IPS-20b (cell line): ENCODE data around the gene LMX1A.

Experiments used
- H3K27ac ChIP-seq: one replicate; pipeline ENCODE4 v1.5.1; 2013; ENCODE audit warnings: low read length
- H3K27me3 ChIP-seq: 2 replicates; pipeline ENCODE4 v1.6.1; 2013; ENCODE audit warnings: mild to moderate bottlenecking, low read length, inconsistent platforms; ENCODE audit not compliant: insufficient read depth
- H3K36me3 ChIP-seq: 2 replicates; pipeline ENCODE4 v1.6.1; 2013; ENCODE audit warnings: low read depth, mild to moderate bottlenecking, inconsistent platforms, low read length, moderate library complexity; ENCODE audit not compliant: insufficient read depth
- H3K4me1 ChIP-seq: 2 replicates; pipeline ENCODE4 v1.6.1; 2013; ENCODE audit warnings: mild to moderate bottlenecking, control low read depth, inconsistent platforms, low read length, moderate library complexity; ENCODE audit not compliant: insufficient read depth
- H3K4me3 ChIP-seq: 2 replicates; pipeline ENCODE4 v1.5.1; 2013; ENCODE audit warnings: mild to moderate bottlenecking, low read length, inconsistent platforms
- H3K9ac ChIP-seq: 2 replicates; pipeline ENCODE4 v1.6.1; 2013; ENCODE audit warnings: low read depth, mild to moderate bottlenecking, inconsistent platforms, low read length, moderate library complexity
- H3K9me3 ChIP-seq: 2 replicates; pipeline ENCODE4 v1.6.1; 2013; ENCODE audit warnings: mild to moderate bottlenecking, low read depth, low read length, inconsistent platforms; ENCODE audit not compliant: insufficient read depth

Gene LMX1A

DNA sequence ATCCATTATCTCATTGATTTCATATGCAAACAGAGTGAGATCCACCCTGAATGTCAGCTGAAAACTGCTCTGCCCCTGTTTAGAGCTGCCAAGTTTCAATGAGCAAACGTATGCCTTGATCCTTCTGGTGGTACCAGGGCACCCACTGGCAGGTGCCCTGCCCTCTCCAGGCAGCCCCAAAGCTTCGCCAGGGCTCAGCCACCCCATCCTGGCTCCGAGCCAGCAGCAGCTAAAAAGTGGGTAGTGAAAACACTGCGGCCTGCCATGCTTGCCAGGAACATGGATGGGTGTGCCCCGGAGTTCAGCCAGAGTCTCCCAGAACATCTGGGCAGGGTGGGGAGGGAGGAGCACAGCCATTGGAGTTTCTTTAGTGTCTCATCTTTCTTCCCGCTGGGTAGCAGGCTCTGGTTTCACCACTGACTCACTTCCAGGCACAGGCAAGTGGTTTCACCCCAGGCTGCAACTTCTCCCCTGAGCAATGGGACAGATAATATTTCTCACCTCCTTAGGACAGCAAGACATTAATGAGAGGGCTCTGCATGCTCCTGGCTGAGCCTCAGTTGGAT is 8.1 kb upstream of the LMX1A start:
- H3K27ac ChIP-seq: no peak overlapping the region
- no peak overlapping the region for H3K9ac ChIP-seq
- H3K9me3 ChIP-seq: no peaks in the 10 kb centered on the region
- H3K27me3 ChIP-seq: peaks cover 61% of the 10 kb centered on the region
- H3K4me3 ChIP-seq: no peak overlapping the region
- H3K36me3 ChIP-seq: no peaks in the 10 kb centered on the region
- H3K4me1 ChIP-seq: 0 out of 2 replicates have a peak, but pooled peaks cover 7% of the 10 kb centered on the region

DNA sequence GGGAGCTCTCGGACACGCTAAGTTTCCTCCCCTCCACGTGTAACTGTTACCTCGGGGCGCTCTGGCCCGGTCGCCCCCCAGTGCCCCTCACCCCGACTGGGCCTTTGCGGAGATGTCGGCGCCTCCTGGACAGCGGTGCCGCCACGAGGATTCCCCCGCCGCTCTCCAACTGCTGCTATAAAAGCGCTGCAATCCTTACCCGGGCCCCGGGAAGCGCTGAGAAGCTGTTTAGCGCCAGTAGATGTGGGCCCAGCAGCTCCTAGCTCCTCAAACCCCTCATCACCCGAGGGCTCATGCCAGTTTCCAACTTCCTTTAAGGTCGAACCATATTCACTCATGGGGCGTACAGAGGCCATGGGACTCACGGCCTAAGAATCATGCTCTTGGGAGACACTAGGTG is 361 bp upstream of the LMX1A start:
- H3K36me3 ChIP-seq: no peaks in the 10 kb centered on the region
- H3K4me1 ChIP-seq: peaks cover 4% of the 10 kb centered on the region; the same call in 1 of the 2 replicates
- H3K9ac ChIP-seq: no peak overlapping the region
- H3K9me3 ChIP-seq: no peaks in the 10 kb centered on the region
- H3K27ac ChIP-seq: no peak overlapping the region
- H3K4me3 ChIP-seq: peak overlapping the region; percentile 65; the same call in 1 of the 2 replicates
- H3K27me3 ChIP-seq: peaks cover 100% of the 10 kb centered on the region

DNA sequence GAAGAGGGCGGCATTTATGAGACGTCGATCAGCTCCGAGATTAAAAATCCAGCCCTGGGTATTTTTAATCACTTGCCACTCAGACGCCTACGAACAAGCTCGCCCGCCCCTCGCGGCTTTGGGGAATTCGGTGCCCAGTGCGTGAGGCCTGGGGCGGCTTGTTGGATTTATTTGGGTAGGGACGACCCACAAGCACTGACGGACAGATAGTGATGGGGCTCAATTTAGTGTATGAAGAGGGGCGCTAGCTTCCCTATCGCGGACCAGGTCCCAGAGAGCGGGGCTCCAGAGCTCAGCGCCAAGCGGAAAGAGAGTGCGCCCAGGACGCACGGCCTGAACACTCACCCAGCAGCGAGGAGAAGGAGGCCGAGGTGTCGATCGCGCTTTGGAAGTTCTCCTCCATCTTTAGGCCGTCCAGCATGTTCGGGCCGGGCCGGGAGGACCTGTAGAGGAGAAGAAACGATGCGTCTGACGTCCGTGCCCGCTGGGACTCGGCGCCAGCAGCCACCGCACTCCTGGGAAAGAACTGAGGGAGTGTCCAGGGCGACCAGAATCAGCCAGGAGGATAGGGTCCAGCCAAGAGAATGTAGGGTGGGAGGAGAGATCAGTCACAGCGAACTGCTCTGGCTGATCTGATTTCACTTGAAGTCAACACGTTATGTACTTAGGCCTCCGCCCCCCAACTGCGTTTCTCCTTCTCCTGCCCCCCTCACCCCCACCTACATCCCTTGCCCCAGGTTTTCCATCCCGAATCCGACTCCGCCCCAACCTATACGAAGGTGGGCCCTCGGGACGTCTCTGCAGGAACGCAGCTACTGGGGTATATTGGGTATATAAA is 1.2 kb downstream of the LMX1A start:
- Histone ChIP-seq H3K27me3 (peaks cover 100% of the 10 kb centered on the region), H3K27ac (no peak overlapping the region), H3K36me3 (no peaks in the 10 kb centered on the region), H3K4me1 (peaks cover 12% of the 10 kb centered on the region; the same call in 1 of the 2 replicates), H3K9ac (no peak overlapping the region), H3K4me3 (peak overlapping the region; percentile 65), H3K9me3 (no peaks in the 10 kb centered on the region)

GRCh38 chr1:165354739-165355138 is 1.8 kb downstream of the LMX1A start:
- Histone ChIP-seq H3K9me3 (no peaks in the 10 kb centered on the region), H3K9ac (no peak overlapping the region), H3K4me1 (peaks cover 12% of the 10 kb centered on the region; the same call in 1 of the 2 replicates), H3K27me3 (peaks cover 100% of the 10 kb centered on the region), H3K4me3 (peak overlapping the region; percentile 65; the same call in 1 of the 2 replicates), H3K36me3 (no peaks in the 10 kb centered on the region), H3K27ac (no peak overlapping the region)

DNA sequence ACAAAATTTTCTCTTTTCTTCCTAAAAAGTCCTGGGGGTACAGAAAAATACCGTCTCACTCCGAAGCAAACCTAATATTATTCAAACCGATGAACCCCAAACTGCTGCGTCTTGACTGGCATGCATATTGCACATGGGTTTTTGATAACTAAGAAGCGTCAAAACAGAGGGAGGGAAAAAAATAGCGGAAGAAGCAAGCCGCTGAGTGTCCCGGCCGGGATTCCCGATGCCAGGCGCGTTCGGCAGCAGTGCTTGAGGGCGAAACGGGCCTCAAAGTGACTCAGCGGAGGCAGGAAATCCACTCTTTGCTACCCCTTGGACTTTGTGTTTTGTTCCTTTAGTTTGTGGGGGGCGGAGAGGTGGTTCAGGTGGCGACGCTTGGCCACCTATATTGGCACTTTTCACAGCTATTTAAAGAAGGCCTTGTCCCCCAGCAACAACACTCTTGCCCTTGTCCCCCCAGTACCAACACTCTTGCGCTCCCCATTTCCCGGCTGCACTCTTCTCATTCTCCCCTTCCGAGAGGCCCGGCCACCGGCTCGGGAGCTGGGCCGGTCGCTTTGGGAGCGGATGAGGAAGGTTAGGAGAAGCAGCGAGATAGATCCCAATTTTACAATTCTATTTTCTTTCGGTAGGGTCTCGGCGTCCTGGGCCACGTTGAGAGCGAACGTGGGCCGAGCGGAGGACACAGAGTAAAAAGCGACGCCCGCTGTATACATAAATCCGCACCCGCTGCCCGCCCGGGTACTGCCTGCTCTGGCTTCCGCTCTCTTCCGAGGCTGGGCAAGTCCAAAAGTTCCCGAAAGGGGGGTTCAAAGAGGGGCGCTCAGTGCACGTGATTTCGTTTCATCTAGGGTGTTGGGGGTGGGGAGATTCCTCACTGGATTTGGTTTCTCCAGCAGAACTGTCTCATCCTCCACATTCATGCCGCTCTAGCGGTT is 2.5 kb downstream of the LMX1A start:
- Histone ChIP-seq H3K4me1 (peaks cover 12% of the 10 kb centered on the region; the same call in 1 of the 2 replicates), H3K27me3 (peaks cover 100% of the 10 kb centered on the region)

GRCh38 chr1:165352442-165353293 is 3.8 kb downstream of the LMX1A start:
- Histone ChIP-seq H3K9ac (peak overlapping the region; percentile 54; the same call in 1 of the 2 replicates), H3K4me3 (peak overlapping the region; percentile 62), H3K36me3 (no peaks in the 10 kb centered on the region), H3K4me1 (peaks cover 12% of the 10 kb centered on the region; the same call in 1 of the 2 replicates), H3K27me3 (peaks cover 100% of the 10 kb centered on the region), H3K27ac (no peak overlapping the region), H3K9me3 (no peaks in the 10 kb centered on the region)

More for the DNA sequence above, 2.5 kb downstream of the LMX1A start:
- H3K9ac ChIP-seq: no peak overlapping the region
- no peaks in the 10 kb centered on the region for H3K9me3 ChIP-seq
- H3K27ac ChIP-seq: no peak overlapping the region
- H3K36me3 ChIP-seq: no peaks in the 10 kb centered on the region
- peak overlapping the region; percentile 65 for H3K4me3 ChIP-seq

- no peak overlapping the region for H3K27ac ChIP-seq
- H3K27me3 ChIP-seq: peaks cover 100% of the 10 kb centered on the region
- peaks cover 12% of the 10 kb centered on the region; the same call in 1 of the 2 replicates for H3K4me1 ChIP-seq
- H3K9me3 ChIP-seq: no peaks in the 10 kb centered on the region
- H3K9ac ChIP-seq: peak overlapping the region; percentile 54; the same call in 1 of the 2 replicates
- H3K36me3 ChIP-seq: no peaks in the 10 kb centered on the region
- peak overlapping the region; percentile 62 for H3K4me3 ChIP-seq
These were observed 4.6 kb downstream of the LMX1A start for GRCh38 chr1:165351863-165352441.

DNA sequence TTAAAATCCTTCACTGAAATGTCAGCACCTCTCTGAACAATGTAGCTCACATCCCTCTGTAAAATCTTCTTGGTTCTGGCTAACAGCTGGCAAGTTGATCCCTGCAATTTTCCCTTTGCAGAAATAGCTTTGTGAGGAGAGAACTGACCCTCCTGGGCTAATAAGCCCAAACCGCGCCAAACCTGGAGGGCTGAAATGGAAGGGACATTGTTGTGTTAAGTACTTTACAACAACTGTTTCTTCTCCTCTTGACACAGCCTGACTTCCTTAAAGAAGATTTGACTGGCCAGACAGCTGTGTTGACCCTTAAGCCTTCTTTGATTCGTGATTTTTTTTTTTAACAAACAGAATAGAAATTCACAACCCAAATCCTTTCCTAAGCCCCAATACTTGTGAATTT is 5.7 kb downstream of the LMX1A start:
- H3K27me3 ChIP-seq: peaks cover 90% of the 10 kb centered on the region
- no peak overlapping the region for H3K27ac ChIP-seq
- peaks cover 12% of the 10 kb centered on the region; the same call in 1 of the 2 replicates for H3K4me1 ChIP-seq
- no peaks in the 10 kb centered on the region for H3K36me3 ChIP-seq
- H3K4me3 ChIP-seq: 0 out of 2 replicates have a peak overlapping the region, but pooled peaks have one; percentile 17
- no peak overlapping the region for H3K9ac ChIP-seq
- no peaks in the 10 kb centered on the region for H3K9me3 ChIP-seq

DNA sequence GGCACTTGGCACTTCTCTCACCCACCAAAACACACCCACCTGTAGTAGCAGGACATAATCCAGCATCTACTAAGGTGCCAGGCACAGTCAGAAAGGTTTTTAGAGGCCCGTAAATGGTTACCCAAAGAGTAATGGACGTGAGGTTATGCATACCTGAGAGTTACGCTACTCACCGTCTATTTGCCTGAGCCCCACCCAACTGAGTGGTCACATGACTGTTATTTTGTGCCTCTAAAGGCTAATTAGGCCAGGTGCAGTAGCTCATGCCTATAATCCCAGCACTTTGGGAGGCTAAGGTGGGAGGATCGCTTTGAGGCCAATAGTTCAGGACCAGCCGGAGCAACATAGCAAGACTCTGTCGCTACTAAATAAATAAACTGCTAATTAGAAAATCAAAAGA is 11.0 kb downstream of the LMX1A start:
- no peak overlapping the region for H3K27ac ChIP-seq
- no peak overlapping the region for H3K4me3 ChIP-seq
- no peak overlapping the region for H3K9ac ChIP-seq
- peaks cover 51% of the 10 kb centered on the region for H3K27me3 ChIP-seq
- H3K4me1 ChIP-seq: peaks cover 9% of the 10 kb centered on the region; the same call in 1 of the 2 replicates
- H3K9me3 ChIP-seq: no peaks in the 10 kb centered on the region
- H3K36me3 ChIP-seq: no peaks in the 10 kb centered on the region

- Histone ChIP-seq H3K4me3 (no peak overlapping the region), H3K4me1 (peaks cover 9% of the 10 kb centered on the region; the same call in 1 of the 2 replicates), H3K36me3 (no peaks in the 10 kb centered on the region), H3K9me3 (no peaks in the 10 kb centered on the region), H3K27ac (no peak overlapping the region), H3K27me3 (peaks cover 43% of the 10 kb centered on the region), H3K9ac (no peak overlapping the region)
These were observed 11.8 kb downstream of the LMX1A start for GRCh38 chr1:165344736-165345135.
